T47D (cell line): Measurements from ENCODE around the gene RGS19.

Experiments used
- DNase-seq, 2 experiments: peaks; one replicate each; pipeline versions ENCODE4 v3.0.0 to v3.0.0-alpha.2; 2011 to 2012; ENCODE audit warnings: low read depth in 1 of 2, low spot score in 1 of 2
- JUND ChIP-seq: IDR thresholded peaks from 2 replicates; pipeline ENCODE4 v1.6.1; 2012; ENCODE audit warnings: low read depth
- in situ Hi-C: cut with HindIII; loops from 2 replicates; pipeline ENCODE4 v1.10.0; 2016; ENCODE audit warnings: low sequenced_read_pairs, low pct_unique_long_range_greater_than_20kb

Gene RGS19

GRCh38 chr20:64104667-64105451 is 25.5 kb upstream of the RGS19 start:
- no peak for TF ChIP-seq JUND
- in situ Hi-C loops, result no loop called here
- DNase-seq, result no peak

- no peak for DNase-seq
- no peak for TF ChIP-seq JUND
Observed at GRCh38 chr20:64103871-64104666, 24.8 kb upstream of the RGS19 start.

GRCh38 chr20:64102647-64103354 is 23.5 kb upstream of the RGS19 start:
- no peak for TF ChIP-seq JUND
- no peak for DNase-seq
- in situ Hi-C loops, result no loop called here

More at GRCh38 chr20:64103871-64104666, 24.8 kb upstream of the RGS19 start:
- in situ Hi-C loops, result no loop called here

- TF ChIP-seq JUND, result no peak
- in situ Hi-C loops, result no loop called here
- no peak for DNase-seq
Observed at GRCh38 chr20:64101731-64102621, 22.7 kb upstream of the RGS19 start.

- in situ Hi-C loops, result no loop called here
- TF ChIP-seq JUND, result no peak
Observed at GRCh38 chr20:64100946-64101688, 21.8 kb upstream of the RGS19 start.

GRCh38 chr20:64100566-64100888 is 21.2 kb upstream of the RGS19 start:
- DNase-seq, result no peak
- TF ChIP-seq JUND, result no peak
- in situ Hi-C loops, result no loop called here

More at GRCh38 chr20:64100946-64101688, 21.8 kb upstream of the RGS19 start:
- no peak for DNase-seq

- DNase-seq, result no peak
- in situ Hi-C loops, result no loop called here
- TF ChIP-seq JUND, result no peak
Observed at GRCh38 chr20:64099880-64100565, 20.7 kb upstream of the RGS19 start.

- in situ Hi-C loops, result no loop called here
- TF ChIP-seq JUND, result no peak
- no peak for DNase-seq
Observed at GRCh38 chr20:64099086-64099786, 19.9 kb upstream of the RGS19 start.

- TF ChIP-seq JUND, result no peak
- no peak for DNase-seq
- in situ Hi-C loops, result no loop called here
Observed at GRCh38 chr20:64098471-64099013, 19.2 kb upstream of the RGS19 start.

- no peak for TF ChIP-seq JUND
- no peak for DNase-seq
- in situ Hi-C loops, result no loop called here
Observed at GRCh38 chr20:64096535-64096934, 17.2 kb upstream of the RGS19 start.

GRCh38 chr20:64095927-64096326 is 16.6 kb upstream of the RGS19 start:
- TF ChIP-seq JUND, result no peak
- in situ Hi-C loops, result no loop called here
- DNase-seq, result no peak
